H1 (cell line): ENCODE measurements around the gene MTCH2. TPM values are rescaled to one million over a fixed set of nuclear protein-coding genes. Genes with fewer than 3 reads are reported as not detected.

Experiments used
- CTCF ChIA-PET: fragments of 300-600 bp; sonication (Branson Sonifier 250); formaldehyde crosslinking; loops from one replicate; lab custom pipeline; 2021; ENCODE audit not compliant: partially characterized antibody; lab: Charles Lee
- POLR2A ChIA-PET: fragments of 300-600 bp; sonication (Branson Sonifier 250); formaldehyde crosslinking; loops from one replicate; lab custom pipeline; 2021; ENCODE audit warnings: inconsistent platforms; ENCODE audit not compliant: partially characterized antibody; lab: Charles Lee
- DNase-seq, 2 experiments: peaks; one replicate each; pipeline versions ENCODE4 v3.0.0 to v3.0.0-alpha.2; 2010 to 2022; ENCODE audit warnings: low spot score in 2 of 2, low read depth in 1 of 2, mixed read lengths in 1 of 2
- FAIRE-seq: peaks from 2 replicates; lab custom pipeline; 2011; peaks lifted over from hg19 to GRCh38; lab: Jason Lieb, UNC
- H2AFZ ChIP-seq: 2 replicates; pipeline ENCODE4 v1.8.1; 2012; ENCODE audit warnings: low read length, inconsistent platforms
- H2AK5ac ChIP-seq: 2 replicates; pipeline ENCODE4 v1.6.1; 2013; ENCODE audit warnings: low read depth, low read length
- H2BK120ac ChIP-seq: replicated peaks from 2 replicates; pipeline ENCODE3; 2013; ENCODE audit warnings: low read depth, low read length, inconsistent platforms
- H2BK12ac ChIP-seq: 2 replicates; pipeline ENCODE4 v1.6.1; 2013; ENCODE audit warnings: low read depth, low read length
- H2BK15ac ChIP-seq: 2 replicates; pipeline ENCODE4 v1.6.1; 2013; ENCODE audit warnings: low read length
- H2BK20ac ChIP-seq: 2 replicates; pipeline ENCODE4 v1.6.1; 2013; ENCODE audit warnings: low read length
- H2BK5ac ChIP-seq: 2 replicates; pipeline ENCODE4 v1.6.1; 2013; ENCODE audit warnings: low read depth, low read length
- H3K14ac ChIP-seq: 2 replicates; pipeline ENCODE4 v1.6.1; 2013; ENCODE audit warnings: inconsistent platforms; ENCODE audit not compliant: insufficient read length
- H3K18ac ChIP-seq: 2 replicates; pipeline ENCODE4 v1.6.1; 2013; ENCODE audit warnings: low read length; ENCODE audit errors: extremely low read depth
- H3K23ac ChIP-seq: 2 replicates; pipeline ENCODE4 v1.6.1; 2013; ENCODE audit warnings: inconsistent platforms; ENCODE audit not compliant: insufficient read length
- H3K23me2 ChIP-seq: 2 replicates; pipeline ENCODE4 v1.6.1; 2013; ENCODE audit warnings: low read depth, low read length
- H3K27ac ChIP-seq: 2 replicates; pipeline ENCODE4 v1.6.1; 2011; ENCODE audit warnings: low read depth, low read length, inconsistent platforms
- H3K27me3 ChIP-seq, 4 experiments: replicated peaks in 1 of 4; 1 replicate in 1 of 4; 2 replicates in 3 of 4; pipeline versions ENCODE4 v1.6.1 to v1.8.1; 2011 to 2013; ENCODE audit warnings: low read length in 3 of 4, mild to moderate bottlenecking in 3 of 4, inconsistent platforms in 2 of 4, mixed read lengths in 2 of 4, moderate library complexity in 1 of 4; ENCODE audit not compliant: control insufficient read depth in 3 of 4, insufficient read depth in 3 of 4; ENCODE audit errors: extremely low read depth in 1 of 4
- H3K36me3 ChIP-seq, 4 experiments: 2 replicates each; pipeline versions ENCODE4 v1.6.1 to v1.8.1; 2011 to 2013; ENCODE audit warnings: mild to moderate bottlenecking in 4 of 4, low read length in 3 of 4, moderate library complexity in 2 of 4, control low read depth in 1 of 4, inconsistent platforms in 1 of 4; ENCODE audit not compliant: insufficient read depth in 4 of 4, control insufficient read depth in 2 of 4
- H3K4ac ChIP-seq: replicated peaks from 2 replicates; pipeline ENCODE3; 2013; ENCODE audit warnings: low read length, low read depth, mixed read lengths, inconsistent platforms; ENCODE audit not compliant: insufficient read length
- H3K4me1 ChIP-seq, 4 experiments: replicated peaks in 1 of 4; 1 replicate in 1 of 4; 2 replicates in 3 of 4; pipeline versions ENCODE4 v1.6.1 to v1.8.1; 2011 to 2013; ENCODE audit warnings: low read length in 3 of 4, inconsistent platforms in 2 of 4, mixed read lengths in 1 of 4; ENCODE audit not compliant: insufficient read depth in 4 of 4, control insufficient read depth in 3 of 4
- H3K4me2 ChIP-seq, 2 experiments: 2 replicates each; pipeline versions ENCODE4 v1.6.1 to v1.8.1; 2011 to 2013; ENCODE audit warnings: low read depth in 2 of 2, low read length in 2 of 2, control low read depth in 1 of 2, inconsistent platforms in 1 of 2, mild to moderate bottlenecking in 1 of 2; ENCODE audit not compliant: insufficient read depth in 1 of 2
- H3K4me3 ChIP-seq, 4 experiments: fragments of 200-600, 300-600 bp in 1 of 4; sonication (generic), shearing (Covaris generic), sonication (Bioruptor Twin) in 1 of 4; 2 replicates each; pipeline versions ENCODE4 v1.5.1 to v1.8.1; 2011 to 2016; ENCODE audit warnings: low read length in 4 of 4, low read depth in 3 of 4, control low read depth in 2 of 4, inconsistent platforms in 2 of 4, mild to moderate bottlenecking in 2 of 4, mixed read lengths in 1 of 4, moderate library complexity in 1 of 4; ENCODE audit not compliant: insufficient read depth in 2 of 4; ENCODE audit errors: extremely low read depth in 1 of 4
- H3K56ac ChIP-seq: replicated peaks from 2 replicates; pipeline ENCODE3; 2013; ENCODE audit warnings: low read depth, mild to moderate bottlenecking, mixed read lengths, low read length, inconsistent platforms; ENCODE audit not compliant: insufficient read length
- H3K79me1 ChIP-seq: 2 replicates; pipeline ENCODE4 v1.6.1; 2013; ENCODE audit warnings: low read depth, low read length, control low read depth
- H3K79me2 ChIP-seq, 2 experiments: 2 replicates each; pipeline versions ENCODE4 v1.6.1 to v1.8.1; 2012 to 2013; ENCODE audit warnings: low read length in 2 of 2, mild to moderate bottlenecking in 2 of 2, inconsistent platforms in 1 of 2; ENCODE audit not compliant: insufficient read depth in 2 of 2, control insufficient read depth in 1 of 2
- H3K9ac ChIP-seq, 4 experiments: replicated peaks in 1 of 4; 1 replicate in 1 of 4; 2 replicates in 3 of 4; pipeline versions ENCODE4 v1.6.1 to v1.8.1; 2011 to 2013; ENCODE audit warnings: low read depth in 3 of 4, low read length in 3 of 4, control low read depth in 2 of 4, mild to moderate bottlenecking in 2 of 4, moderate library complexity in 2 of 4, inconsistent platforms in 1 of 4; ENCODE audit errors: extremely low read depth in 1 of 4
- H3K9me3 ChIP-seq, 2 experiments: 2 replicates each; pipeline versions ENCODE4 v1.6.1 to v1.8.1; 2012 to 2013; ENCODE audit warnings: mild to moderate bottlenecking in 2 of 2, moderate library complexity in 2 of 2, control low read depth in 1 of 2, inconsistent platforms in 1 of 2, low read depth in 1 of 2, low read length in 1 of 2, mixed read lengths in 1 of 2; ENCODE audit not compliant: insufficient read depth in 2 of 2
- H4K20me1 ChIP-seq, 2 experiments: replicated peaks in 1 of 2; 2 replicates each; pipeline versions ENCODE3 to v1.8.1; 2011 to 2013; ENCODE audit warnings: inconsistent platforms in 2 of 2, low read length in 2 of 2, mild to moderate bottlenecking in 1 of 2; ENCODE audit not compliant: insufficient read depth in 2 of 2, control insufficient read depth in 1 of 2
- H4K5ac ChIP-seq: 2 replicates; pipeline ENCODE4 v1.6.1; 2013; ENCODE audit warnings: low read length, low read depth, mixed read lengths, inconsistent platforms; ENCODE audit not compliant: insufficient read length
- H4K8ac ChIP-seq: 2 replicates; pipeline ENCODE4 v1.8.0; 2013; ENCODE audit warnings: mild to moderate bottlenecking, moderate library complexity, low read length, inconsistent platforms; ENCODE audit not compliant: insufficient read depth; ENCODE audit errors: extremely low read depth
- H4K91ac ChIP-seq: replicated peaks from 2 replicates; pipeline ENCODE3; 2013; ENCODE audit warnings: low read length, mixed read lengths, inconsistent platforms; ENCODE audit not compliant: insufficient read length
- CBX5 ChIP-seq: fragments of 300-800, 300-1000 bp; sonication (generic); IDR thresholded peaks from 2 replicates; pipeline ENCODE4 v1.7.1; 2016; ENCODE audit warnings: antibody characterized with exemption, low read length, low read depth
- EGR1 ChIP-seq: IDR thresholded peaks from 2 replicates; pipeline ENCODE4 v1.6.1; 2011; ENCODE audit warnings: low read depth, low read length, borderline replicate concordance
- HDAC2 ChIP-seq, 2 experiments: fragments of 300-600 bp in 1 of 2; sonication (generic) in 1 of 2; IDR thresholded peaks; 2 replicates each; pipeline ENCODE4 v1.6.1; 2011 to 2012; ENCODE audit warnings: low read depth in 2 of 2, low read length in 2 of 2, mild to moderate bottlenecking in 2 of 2, moderate library complexity in 2 of 2, borderline replicate concordance in 1 of 2, inconsistent platforms in 1 of 2
- NANOG ChIP-seq: IDR thresholded peaks from 2 replicates; pipeline ENCODE4 v1.6.1; 2011; ENCODE audit warnings: low read length, low read depth, mild to moderate bottlenecking, inconsistent platforms; ENCODE audit not compliant: insufficient read depth, poor library complexity, severe bottlenecking
- NRF1 ChIP-seq: IDR thresholded peaks from 2 replicates; pipeline ENCODE4 v1.6.1; 2011; ENCODE audit warnings: mild to moderate bottlenecking, low read depth, low read length, improper control_type of control experiment
- RXRA ChIP-seq: IDR thresholded peaks from 2 replicates; pipeline ENCODE4 v1.6.1; 2011; ENCODE audit warnings: low read depth, mild to moderate bottlenecking, low read length, moderate library complexity; ENCODE audit not compliant: insufficient read depth
- SIN3A ChIP-seq, 2 experiments: IDR thresholded peaks in 1 of 2; conservative IDR thresholded peaks in 1 of 2; 2 replicates each; pipeline ENCODE4 v1.6.1; 2011 to 2012; ENCODE audit warnings: low read length in 2 of 2, improper control_type of control experiment in 1 of 2, low read depth in 1 of 2, mild to moderate bottlenecking in 1 of 2
- SP2 ChIP-seq: IDR thresholded peaks from 2 replicates; pipeline ENCODE4 v1.6.1; 2012; ENCODE audit warnings: mild to moderate bottlenecking, low read length, inconsistent platforms
- TBP ChIP-seq: IDR thresholded peaks from 2 replicates; pipeline ENCODE4 v1.6.1; 2011; ENCODE audit warnings: low read depth, low read length, improper control_type of control experiment
- WGBS, 2 experiments: shearing (Covaris generic) in 1 of 2; methylation state at CpG; one replicate each; pipeline versions ENCODE4 v1.1.6 to v1.1.7; 2013 to 2015; ENCODE audit warnings: low lambda C conversion rate in 2 of 2, mixed read lengths in 2 of 2, inconsistent platforms in 1 of 2, low coverage in 1 of 2, missing lambda C conversion rate in 1 of 2; ENCODE audit not compliant: insufficient replicate concordance in 2 of 2, insufficient coverage in 1 of 2, insufficient read length in 1 of 2; ENCODE audit errors: extremely low coverage in 1 of 2, missing lambda C conversion rate in 1 of 2; 5-methylcytosine and 5-hydroxymethylcytosine counted together
- polyA plus RNA-seq, 7 experiments: library from polyadenylated mRNA; depleted of rRNA in 3 of 7; stranded (reverse) in 5 of 7; unstranded in 2 of 7; fragments of >200 nt in 5 of 7; fragments of 200-250 nt in 2 of 7; gene quantifications; 1 replicate in 5 of 7; 2 replicates in 1 of 7; 4 replicates in 1 of 7; pipeline versions ENCODE4 v1.2.1 to v1.2.3, GENCODE V29; 2011 to 2013; ENCODE audit warnings: missing spikeins in 2 of 7, mixed read lengths in 2 of 7
- total RNA-seq: library from RNA; stranded (reverse); fragmentation: NEBNext Ultra II Directional; extraction: Animal tissue kit (Norgen Biotek cat#: 25700); gene quantifications from 2 replicates; pipeline ENCODE4 v1.2.1, GENCODE V29; 2021
- TF ChIP-seq, protein P1 (sequence below): IDR thresholded peaks from 2 replicates; pipeline ENCODE4 v1.6.1; 2012; ENCODE audit warnings: inconsistent platforms

The MTCH2 gene
- total and polyA plus RNA-seq, 2 of the 8 experiments (the other 6 are each of a cell fraction or from before 2014, with no cell fraction given), result 157 to 171 TPM

DNA sequence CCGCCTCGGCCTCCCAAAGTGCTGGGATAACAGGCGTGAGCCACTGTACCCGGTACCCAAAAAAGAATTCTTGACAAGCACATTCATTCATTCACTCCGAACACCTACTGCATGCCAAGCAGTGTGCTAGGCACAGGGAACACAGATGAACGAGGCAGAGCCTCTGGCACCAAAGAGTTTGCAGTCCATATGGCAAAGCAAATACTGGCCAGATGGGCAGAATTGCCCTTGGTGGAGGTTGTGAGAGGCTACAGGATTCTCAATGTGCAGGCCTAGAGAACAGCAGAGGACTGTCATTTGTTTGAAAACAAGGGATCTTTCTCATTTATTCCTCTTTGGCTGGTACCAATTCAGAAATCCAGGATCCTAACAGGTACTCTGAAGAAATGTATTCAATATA, 27.5 kb upstream of the MTCH2 start:
- no peak overlapping the region for H3K23ac ChIP-seq
- no peak overlapping the region for H2BK5ac ChIP-seq
- no peak overlapping the region for H3K4ac ChIP-seq
- no peaks in the 10 kb centered on the region for H3K79me2 ChIP-seq
- no peak overlapping the region for H3K27ac ChIP-seq
- no peak overlapping the region for H2AFZ ChIP-seq
- H4K5ac ChIP-seq, result no peak overlapping the region
- H2BK20ac ChIP-seq, result no peak overlapping the region
- no peak overlapping the region for H2BK15ac ChIP-seq
- DNase-seq, result no peak
- H3K9ac ChIP-seq, result no peak overlapping the region
- no peaks in the 10 kb centered on the region for H3K9me3 ChIP-seq
- no peak for FAIRE-seq
- no peaks in the 10 kb centered on the region for H3K36me3 ChIP-seq
- H4K20me1 ChIP-seq, result no peaks in the 10 kb centered on the region
- ChIA-PET POLR2A (no interaction called here), CTCF (no interaction called here)
- H4K8ac ChIP-seq, result no peak overlapping the region
- no peak overlapping the region for H3K14ac ChIP-seq
- H2BK12ac ChIP-seq, result no peak overlapping the region
- H3K27me3 ChIP-seq, result no peaks in the 10 kb centered on the region
- H3K4me1 ChIP-seq, result no peaks in the 10 kb centered on the region
- no peak overlapping the region for H3K4me3 ChIP-seq
- H3K23me2 ChIP-seq, result no peaks in the 10 kb centered on the region
- H3K4me2 ChIP-seq, result no peak overlapping the region
- no peak overlapping the region for H3K56ac ChIP-seq
- no peak overlapping the region for H2AK5ac ChIP-seq
- no peaks in the 10 kb centered on the region for H3K79me1 ChIP-seq
- H4K91ac ChIP-seq, result no peak overlapping the region
- 97% methylated on average over 6 of the region's 6 CpGs; no CpG with 5 or more reads in 1 of the 2 experiments for WGBS, 2 experiments
- H2BK120ac ChIP-seq, result no peak overlapping the region
- no peak overlapping the region for H3K18ac ChIP-seq
- TF ChIP-seq NANOG, result no peak
- TF ChIP-seq, protein P1, sequence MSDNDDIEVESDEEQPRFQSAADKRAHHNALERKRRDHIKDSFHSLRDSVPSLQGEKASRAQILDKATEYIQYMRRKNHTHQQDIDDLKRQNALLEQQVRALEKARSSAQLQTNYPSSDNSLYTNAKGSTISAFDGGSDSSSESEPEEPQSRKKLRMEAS, result no peak
- TF ChIP-seq RXRA, result no peak
- no peak for TF ChIP-seq CBX5
- TF ChIP-seq NRF1, result no peak
- no peak for TF ChIP-seq EGR1
- no peak for TF ChIP-seq SP2
- TF ChIP-seq HDAC2 (IDR thresholded peaks at IDR 0.05; ENCODE audit: borderline replicate concordance in 1 of 2, low read depth in 2 of 2, low read length in 2 of 2), result no peak
- TF ChIP-seq SIN3A (conservative IDR thresholded peaks at IDR 0.05 in 1 of 2, IDR thresholded peaks at IDR 0.05 in 1 of 2; ENCODE audit: low read depth in 1 of 2, low read length in 2 of 2), result no peak
- no peak for TF ChIP-seq TBP
